IMR-90 (cell line): ENCODE results near the gene SPCS3. TPM values are rescaled to one million over a fixed set of nuclear protein-coding genes. Genes with fewer than 3 reads are reported as not detected.
A peak's percentile ranks its signal among the peaks of the same experiment; 100 is the strongest.

ENCODE experiments used
- ATAC-seq: fragments of 200-7000 bp; cut with Tn5 transposase; 2 replicates; pipeline ENCODE4 v1.9.1; 2020; ENCODE audit warnings: low read depth, mild to moderate bottlenecking, moderate library complexity
- BruUV-seq: library from RNA; stranded (reverse); fragments of 400-500 nt; replicated peaks from 2 replicates; lab custom pipeline; 2021; lab: Mats Ljungman, UMichigan
- CTCF ChIA-PET: fragments of 300-600 bp; formaldehyde crosslinking; extraction: SDS; loops from one replicate; lab custom pipeline; 2021; ENCODE audit warnings: antibody characterized with exemption; lab: Yijun Ruan, JAX
- POLR2A ChIA-PET: fragments of 300-600 bp; sonication (Branson Sonifier 250); formaldehyde crosslinking; loops from one replicate; lab custom pipeline; 2022; ENCODE audit warnings: antibody characterized with exemption; ENCODE audit not compliant: unreplicated experiment; lab: Charles Lee
- DNase-seq: peaks from one replicate; pipeline ENCODE4 v3.0.0; 2013
- H2AFZ ChIP-seq: replicated peaks from 2 replicates; pipeline ENCODE3; 2013; ENCODE audit warnings: low read length, mild to moderate bottlenecking; ENCODE audit not compliant: poor library complexity
- H2AK5ac ChIP-seq: 2 replicates; pipeline ENCODE4 v1.6.1; 2013; ENCODE audit warnings: low read depth, low read length, inconsistent platforms
- H2AK9ac ChIP-seq: replicated peaks from 2 replicates; pipeline ENCODE3; 2013; ENCODE audit warnings: mild to moderate bottlenecking, low read depth, low read length, moderate library complexity; ENCODE audit not compliant: poor library complexity
- H2BK120ac ChIP-seq: 2 replicates; pipeline ENCODE4 v1.6.1; 2013; ENCODE audit warnings: low read depth, low read length, inconsistent platforms
- H2BK15ac ChIP-seq: 3 replicates; pipeline ENCODE4 v1.6.1; 2013; ENCODE audit warnings: low read depth, low read length, inconsistent platforms
- H2BK20ac ChIP-seq: 2 replicates; pipeline ENCODE4 v1.6.1; 2013; ENCODE audit warnings: low read depth, mild to moderate bottlenecking, inconsistent platforms, low read length, moderate library complexity
- H2BK5ac ChIP-seq: 2 replicates; pipeline ENCODE4 v1.6.1; 2013; ENCODE audit warnings: mild to moderate bottlenecking, low read depth, low read length, inconsistent platforms; ENCODE audit not compliant: poor library complexity, severe bottlenecking
- H3K14ac ChIP-seq: replicated peaks from 2 replicates; pipeline ENCODE4 v1.6.1; 2013; ENCODE audit warnings: low read depth, low read length, inconsistent platforms
- H3K18ac ChIP-seq: 2 replicates; pipeline ENCODE4 v1.6.1; 2013; ENCODE audit warnings: low read depth, low read length, control low read depth
- H3K23ac ChIP-seq: 2 replicates; pipeline ENCODE4 v1.6.1; 2013; ENCODE audit warnings: low read depth, low read length, inconsistent platforms
- H3K27ac ChIP-seq: 2 replicates; pipeline ENCODE4 v1.5.1; 2013; ENCODE audit warnings: mild to moderate bottlenecking, control low read depth, low read length; ENCODE audit not compliant: insufficient read depth
- H3K27me3 ChIP-seq: 2 replicates; pipeline ENCODE4 v1.6.1; 2013; ENCODE audit warnings: low read length; ENCODE audit not compliant: control insufficient read depth, insufficient read depth
- H3K36me3 ChIP-seq: 2 replicates; pipeline ENCODE4 v1.6.1; 2013; ENCODE audit warnings: low read length, mixed read lengths; ENCODE audit not compliant: control insufficient read depth, insufficient read depth
- H3K4ac ChIP-seq: 2 replicates; pipeline ENCODE4 v1.6.1; 2013; ENCODE audit warnings: low read depth, low read length, inconsistent platforms
- H3K4me1 ChIP-seq: 2 replicates; pipeline ENCODE4 v1.6.1; 2013; ENCODE audit warnings: low read length, mixed read lengths; ENCODE audit not compliant: control insufficient read depth, insufficient read depth
- H3K4me2 ChIP-seq: 2 replicates; pipeline ENCODE4 v1.6.1; 2013; ENCODE audit warnings: low read depth, mild to moderate bottlenecking, control low read depth, low read length, moderate library complexity
- H3K4me3 ChIP-seq: 2 replicates; pipeline ENCODE4 v1.5.1; 2013; ENCODE audit warnings: low read depth, mild to moderate bottlenecking, control low read depth, low read length, moderate library complexity; ENCODE audit not compliant: insufficient read depth
- H3K56ac ChIP-seq: 2 replicates; pipeline ENCODE4 v1.6.1; 2013; ENCODE audit warnings: low read length, inconsistent platforms; ENCODE audit not compliant: insufficient read depth; ENCODE audit errors: extremely low read depth
- H3K79me1 ChIP-seq, 2 experiments: 2 replicates each; pipeline ENCODE4 v1.6.1; 2013; ENCODE audit warnings: low read length in 2 of 2, inconsistent platforms in 1 of 2, low read depth in 1 of 2
- H3K9ac ChIP-seq: 2 replicates; pipeline ENCODE4 v1.6.1; 2013; ENCODE audit warnings: low read depth, low read length, control low read depth
- H3K9me1 ChIP-seq: 2 replicates; pipeline ENCODE4 v1.6.1; 2013; ENCODE audit warnings: low read length, inconsistent platforms; ENCODE audit not compliant: insufficient read depth
- H3K9me3 ChIP-seq: 2 replicates; pipeline ENCODE4 v1.6.1; 2013; ENCODE audit warnings: low read length; ENCODE audit not compliant: control insufficient read depth, insufficient read depth
- H4K20me1 ChIP-seq: 2 replicates; pipeline ENCODE4 v1.6.1; 2013; ENCODE audit warnings: low read length, inconsistent platforms; ENCODE audit not compliant: insufficient read depth
- H4K5ac ChIP-seq: 2 replicates; pipeline ENCODE4 v1.6.1; 2013; ENCODE audit warnings: mild to moderate bottlenecking, low read depth, low read length, control low read depth
- H4K8ac ChIP-seq, 2 experiments: 2 replicates each; pipeline ENCODE4 v1.6.1; 2013; ENCODE audit warnings: low read depth in 2 of 2, low read length in 2 of 2, control low read depth in 1 of 2, inconsistent platforms in 1 of 2
- H4K91ac ChIP-seq: 2 replicates; pipeline ENCODE4 v1.6.1; 2013; ENCODE audit warnings: low read depth, low read length, inconsistent platforms; ENCODE audit not compliant: insufficient read depth
- BHLHE40 ChIP-seq: fragments of 150-350 bp; IDR thresholded peaks from 2 replicates; pipeline ENCODE4 v1.6.1; 2016; ENCODE audit warnings: mild to moderate bottlenecking, low read depth, low read length
- CEBPB ChIP-seq: IDR thresholded peaks from 2 replicates; pipeline ENCODE4 v1.6.1; 2012; ENCODE audit warnings: low read depth, low read length, improper control_type of control experiment
- CHD1 ChIP-seq: IDR thresholded peaks from 2 replicates; pipeline ENCODE4 v1.6.1; 2012; ENCODE audit warnings: low read depth, low read length, improper control_type of control experiment
- FOS ChIP-seq: fragments of 150-350 bp; IDR thresholded peaks from 2 replicates; pipeline ENCODE4 v1.6.1; 2016; ENCODE audit warnings: low read depth, low read length
- MAFK ChIP-seq: IDR thresholded peaks from 2 replicates; pipeline ENCODE4 v1.6.1; 2012; ENCODE audit warnings: low read depth, low read length, improper control_type of control experiment
- MAZ ChIP-seq: IDR thresholded peaks from 2 replicates; pipeline ENCODE4 v1.6.1; 2012; ENCODE audit warnings: low read depth, mild to moderate bottlenecking, low read length, improper control_type of control experiment, moderate library complexity, borderline replicate concordance
- MXI1 ChIP-seq: IDR thresholded peaks from 2 replicates; pipeline ENCODE4 v1.6.1; 2012; ENCODE audit warnings: low read depth, mild to moderate bottlenecking, low read length, moderate library complexity, borderline replicate concordance
- NFE2L2 ChIP-seq: fragments of 150-350 bp; IDR thresholded peaks from 2 replicates; pipeline ENCODE4 v1.6.1; 2016; ENCODE audit warnings: low read depth, mild to moderate bottlenecking, low read length
- POLR2A ChIP-seq: IDR thresholded peaks from 2 replicates; pipeline ENCODE4 v1.6.1; 2012; ENCODE audit warnings: mild to moderate bottlenecking, low read depth, low read length
- RAD21 ChIP-seq: IDR thresholded peaks from 2 replicates; pipeline ENCODE4 v1.6.1; 2012; ENCODE audit warnings: low read length, improper control_type of control experiment
- RCOR1 ChIP-seq: IDR thresholded peaks from 2 replicates; pipeline ENCODE4 v1.6.1; 2012; ENCODE audit warnings: mild to moderate bottlenecking, low read length, improper control_type of control experiment; ENCODE audit not compliant: insufficient replicate concordance
- RFX5 ChIP-seq: IDR thresholded peaks from 2 replicates; pipeline ENCODE4 v1.8.0; 2012; ENCODE audit warnings: low read depth, mild to moderate bottlenecking, low read length, moderate library complexity
- SMC3 ChIP-seq: fragments of 150-350 bp; IDR thresholded peaks from 2 replicates; pipeline ENCODE4 v1.6.1; 2016; ENCODE audit warnings: low read depth, mild to moderate bottlenecking, antibody characterized with exemption, low read length, moderate library complexity
- dilution Hi-C: fragments of 300-500 bp; cut with HindIII; formaldehyde crosslinking; loops from one replicate; pipeline ENCODE4 v1.14.3; 2018; ENCODE audit warnings: low sequenced_read_pairs; ENCODE audit not compliant: unreplicated experiment
- in situ Hi-C: fragments of 300-500 bp; cut with MboI; formaldehyde crosslinking; loops from 3 replicates; pipeline ENCODE4 v1.14.3; 2019; ENCODE audit warnings: low sequenced_read_pairs, inconsistent platforms, mixed read lengths
- intact Hi-C: fragments of 100-400 bp; cut with micrococcal nuclease; formaldehyde crosslinking; loops from 2 replicates; pipeline ENCODE4 v1.10.0; 2022
- polyA plus RNA-seq, 3 experiments: library from polyadenylated mRNA; depleted of rRNA; stranded (reverse); fragments of >200 nt; gene quantifications; 2 replicates each; pipeline ENCODE4 v1.2.3, GENCODE V29; 2012; ENCODE audit warnings: low replicate concordance in 1 of 3
- total RNA-seq: library from RNA; depleted of rRNA; stranded (reverse); fragments of >200 nt; gene quantifications from 2 replicates; pipeline ENCODE4 v1.2.3, GENCODE V29; 2012
- TF ChIP-seq, protein P1 (sequence below): fragments of 150-350 bp; IDR thresholded peaks from 2 replicates; pipeline ENCODE4 v1.6.1; 2016; ENCODE audit warnings: low read depth, mild to moderate bottlenecking, low read length, moderate library complexity, borderline replicate concordance
- TF ChIP-seq, protein P2 (sequence below): conservative IDR thresholded peaks from 2 replicates; pipeline ENCODE4 v1.5.1; 2012; ENCODE audit warnings: mild to moderate bottlenecking, low read depth, low read length, improper control_type of control experiment
- TF ChIP-seq, protein P3 (sequence below): fragments of 150-350 bp; IDR thresholded peaks from 2 replicates; pipeline ENCODE4 v1.6.1; 2017; ENCODE audit warnings: mild to moderate bottlenecking, antibody characterized with exemption, low read length, low read depth

The SPCS3 gene
- total and polyA plus RNA-seq, 2 of the 4 experiments (the other 2 are of a cell fraction) = 41.6 to 77.4 TPM

GRCh38 chr4:176360446-176360845, 40.7 kb downstream of the SPCS3 start:
- Histone ChIP-seq H3K79me1 (no peaks in the 10 kb centered on the region), H4K8ac (no peak overlapping the region), H3K14ac (0 out of 2 replicates have a peak overlapping the region, but pooled peaks have one; percentile 0), H2BK120ac (no peak overlapping the region), H2AK5ac (no peak overlapping the region), H2BK5ac (no peak overlapping the region), H4K91ac (no peak overlapping the region), H2BK20ac (no peak overlapping the region), H3K9me1 (no peaks in the 10 kb centered on the region; the same call in 1 of the 2 replicates), H2AFZ (no peak overlapping the region), H3K9ac (no peak overlapping the region), H3K4me3 (no peak overlapping the region), H3K36me3 (no peaks in the 10 kb centered on the region), H3K4ac (no peak overlapping the region), H3K18ac (no peak overlapping the region), H3K9me3 (no peaks in the 10 kb centered on the region; the same call in 1 of the 2 replicates), H3K27ac (no peak overlapping the region), H3K56ac (no peak overlapping the region), H3K23ac (no peak overlapping the region), H3K4me2 (no peak overlapping the region), H2BK15ac (no peak overlapping the region), H3K27me3 (no peaks in the 10 kb centered on the region), H4K20me1 (no peaks in the 10 kb centered on the region), H4K5ac (no peak overlapping the region), H2AK9ac (no peak overlapping the region), H3K4me1 (peaks cover 8% of the 10 kb centered on the region)
- TF ChIP-seq FOS (no peak), MAFK (no peak), NFE2L2 (no peak), POLR2A (no peak), CEBPB (no peak), SMC3 (no peak), RCOR1 (no peak), RFX5 (no peak), BHLHE40 (no peak), MXI1 (no peak), CHD1 (no peak), RAD21 (no peak), MAZ (no peak)
- TF ChIP-seq, protein P1, sequence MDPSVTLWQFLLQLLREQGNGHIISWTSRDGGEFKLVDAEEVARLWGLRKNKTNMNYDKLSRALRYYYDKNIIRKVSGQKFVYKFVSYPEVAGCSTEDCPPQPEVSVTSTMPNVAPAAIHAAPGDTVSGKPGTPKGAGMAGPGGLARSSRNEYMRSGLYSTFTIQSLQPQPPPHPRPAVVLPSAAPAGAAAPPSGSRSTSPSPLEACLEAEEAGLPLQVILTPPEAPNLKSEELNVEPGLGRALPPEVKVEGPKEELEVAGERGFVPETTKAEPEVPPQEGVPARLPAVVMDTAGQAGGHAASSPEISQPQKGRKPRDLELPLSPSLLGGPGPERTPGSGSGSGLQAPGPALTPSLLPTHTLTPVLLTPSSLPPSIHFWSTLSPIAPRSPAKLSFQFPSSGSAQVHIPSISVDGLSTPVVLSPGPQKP = no peak
- TF ChIP-seq, protein P2, sequence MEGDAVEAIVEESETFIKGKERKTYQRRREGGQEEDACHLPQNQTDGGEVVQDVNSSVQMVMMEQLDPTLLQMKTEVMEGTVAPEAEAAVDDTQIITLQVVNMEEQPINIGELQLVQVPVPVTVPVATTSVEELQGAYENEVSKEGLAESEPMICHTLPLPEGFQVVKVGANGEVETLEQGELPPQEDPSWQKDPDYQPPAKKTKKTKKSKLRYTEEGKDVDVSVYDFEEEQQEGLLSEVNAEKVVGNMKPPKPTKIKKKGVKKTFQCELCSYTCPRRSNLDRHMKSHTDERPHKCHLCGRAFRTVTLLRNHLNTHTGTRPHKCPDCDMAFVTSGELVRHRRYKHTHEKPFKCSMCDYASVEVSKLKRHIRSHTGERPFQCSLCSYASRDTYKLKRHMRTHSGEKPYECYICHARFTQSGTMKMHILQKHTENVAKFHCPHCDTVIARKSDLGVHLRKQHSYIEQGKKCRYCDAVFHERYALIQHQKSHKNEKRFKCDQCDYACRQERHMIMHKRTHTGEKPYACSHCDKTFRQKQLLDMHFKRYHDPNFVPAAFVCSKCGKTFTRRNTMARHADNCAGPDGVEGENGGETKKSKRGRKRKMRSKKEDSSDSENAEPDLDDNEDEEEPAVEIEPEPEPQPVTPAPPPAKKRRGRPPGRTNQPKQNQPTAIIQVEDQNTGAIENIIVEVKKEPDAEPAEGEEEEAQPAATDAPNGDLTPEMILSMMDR = no peak
- TF ChIP-seq, protein P3, sequence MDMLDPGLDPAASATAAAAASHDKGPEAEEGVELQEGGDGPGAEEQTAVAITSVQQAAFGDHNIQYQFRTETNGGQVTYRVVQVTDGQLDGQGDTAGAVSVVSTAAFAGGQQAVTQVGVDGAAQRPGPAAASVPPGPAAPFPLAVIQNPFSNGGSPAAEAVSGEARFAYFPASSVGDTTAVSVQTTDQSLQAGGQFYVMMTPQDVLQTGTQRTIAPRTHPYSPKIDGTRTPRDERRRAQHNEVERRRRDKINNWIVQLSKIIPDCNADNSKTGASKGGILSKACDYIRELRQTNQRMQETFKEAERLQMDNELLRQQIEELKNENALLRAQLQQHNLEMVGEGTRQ = no peak
- ChIA-PET POLR2A (no interaction called here), CTCF (no interaction called here)
- in situ Hi-C loops = loop anchor here (25.0 kb wide), 2 partner anchors 1177 to 1602 kb away; no protein-coding TSS in a partner anchor
- dilution Hi-C loops = no loop called here
- no peak for ATAC-seq
- BruUV-seq = no TSS peak
- DNase-seq = peak; percentile 39
- intact Hi-C loops = no loop called here
